Colonic mucosa (tissue), 4 donors: Measurements from ENCODE around the gene MYORG. TPM values are rescaled to one million over a fixed set of nuclear protein-coding genes. Genes with fewer than 3 reads are reported as not detected.

Source experiments
- DNase-seq: peaks from one replicate; pipeline ENCODE4 v3.0.0-alpha.2; 2020
- H3K27ac ChIP-seq: fragments of 200-600 bp; one replicate; pipeline ENCODE4 v1.8.0; 2021
- H3K27me3 ChIP-seq: fragments of 200-600 bp; one replicate; pipeline ENCODE4 v1.8.0; 2021
- H3K36me3 ChIP-seq: fragments of 200-600 bp; one replicate; pipeline ENCODE4 v1.8.0; 2021
- H3K4me1 ChIP-seq: fragments of 200-600 bp; one replicate; pipeline ENCODE4 v1.8.0; 2021; ENCODE audit warnings: mild to moderate bottlenecking
- H3K4me3 ChIP-seq: fragments of 200-600 bp; one replicate; pipeline ENCODE4 v1.8.0; 2021
- H3K9ac ChIP-seq, 2 donors: one replicate each; pipeline ENCODE4 v1.7.0; 2013; ENCODE audit warnings: control low read depth in 2 of 2, low read depth in 2 of 2, low read length in 2 of 2
- H3K9me3 ChIP-seq: fragments of 200-600 bp; one replicate; pipeline ENCODE4 v1.8.0; 2021
- intact Hi-C: fragments of 100-400 bp; cut with DNase I; formaldehyde crosslinking; loops from one replicate; pipeline ENCODE4 v1.14.1; 2022
- total RNA-seq, 2 donors: library from RNA; stranded (reverse); fragmentation: NEBNext Ultra II Directional in 1 of 2; extraction: Animal tissue kit (Norgen Biotek cat#: 25700) in 1 of 2; gene quantifications; one replicate each; pipeline ENCODE4 v1.2.1, GENCODE V29; 2021
- TF ChIP-seq, protein P1 (sequence below): fragments of 200-600 bp; IDR thresholded peaks from one replicate; pipeline ENCODE4 v1.8.0; 2022; ENCODE audit warnings: antibody characterized with exemption, mild to moderate bottlenecking
- donor health status: healthy.
- donor health status: DM: no; HTN: no; CAD: no.
- donor health status: DM: no; HTN: no; CAD: no.

The MYORG gene
- total RNA-seq, 2 donors from 2014 or later: 57.0 to 68.6 TPM

DNA sequence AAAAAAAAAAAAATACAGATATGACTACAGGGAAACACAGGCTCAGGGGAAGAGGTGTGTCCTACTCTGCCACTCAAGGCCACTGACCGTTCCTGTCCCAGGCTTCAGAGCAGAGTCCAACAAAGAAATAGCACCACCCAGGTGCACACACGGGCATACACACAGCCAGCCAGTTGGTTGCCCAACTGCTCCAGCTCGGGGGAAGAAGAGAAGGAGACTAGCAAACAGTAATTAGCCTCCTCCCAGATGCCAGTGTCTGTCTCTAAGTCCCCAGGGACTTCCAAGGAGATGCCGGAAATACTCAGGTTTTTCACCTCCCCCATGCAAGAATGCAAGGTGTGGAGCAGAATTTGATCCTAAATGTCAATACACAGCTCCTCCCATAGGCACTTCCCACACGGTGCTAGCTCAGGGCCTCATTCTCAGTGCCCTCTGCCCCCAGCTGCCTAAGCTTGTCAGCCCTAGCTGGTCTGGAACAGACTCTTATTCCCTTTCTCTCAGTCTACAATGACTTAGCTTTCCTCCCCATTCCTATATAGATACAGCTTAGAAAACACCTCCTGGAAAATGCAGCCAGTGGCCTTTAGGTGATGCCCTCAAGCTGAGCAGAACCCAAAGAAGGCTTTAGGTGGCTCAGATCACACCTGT is 1.7 kb downstream of the MYORG start:
- Histone ChIP-seq H3K36me3 (no peaks in the 10 kb centered on the region), H3K27me3 (no peaks in the 10 kb centered on the region), H3K4me1 (peaks cover 2% of the 10 kb centered on the region), H3K9me3 (no peaks in the 10 kb centered on the region), H3K9ac (peak overlapping the region; percentile 75 to 97), H3K4me3 (peak overlapping the region; percentile 63), H3K27ac (peak overlapping the region; percentile 94)
- TF ChIP-seq, protein P1, sequence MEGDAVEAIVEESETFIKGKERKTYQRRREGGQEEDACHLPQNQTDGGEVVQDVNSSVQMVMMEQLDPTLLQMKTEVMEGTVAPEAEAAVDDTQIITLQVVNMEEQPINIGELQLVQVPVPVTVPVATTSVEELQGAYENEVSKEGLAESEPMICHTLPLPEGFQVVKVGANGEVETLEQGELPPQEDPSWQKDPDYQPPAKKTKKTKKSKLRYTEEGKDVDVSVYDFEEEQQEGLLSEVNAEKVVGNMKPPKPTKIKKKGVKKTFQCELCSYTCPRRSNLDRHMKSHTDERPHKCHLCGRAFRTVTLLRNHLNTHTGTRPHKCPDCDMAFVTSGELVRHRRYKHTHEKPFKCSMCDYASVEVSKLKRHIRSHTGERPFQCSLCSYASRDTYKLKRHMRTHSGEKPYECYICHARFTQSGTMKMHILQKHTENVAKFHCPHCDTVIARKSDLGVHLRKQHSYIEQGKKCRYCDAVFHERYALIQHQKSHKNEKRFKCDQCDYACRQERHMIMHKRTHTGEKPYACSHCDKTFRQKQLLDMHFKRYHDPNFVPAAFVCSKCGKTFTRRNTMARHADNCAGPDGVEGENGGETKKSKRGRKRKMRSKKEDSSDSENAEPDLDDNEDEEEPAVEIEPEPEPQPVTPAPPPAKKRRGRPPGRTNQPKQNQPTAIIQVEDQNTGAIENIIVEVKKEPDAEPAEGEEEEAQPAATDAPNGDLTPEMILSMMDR: no peak
- DNase-seq: peak; percentile 87
- intact Hi-C loops: loop anchor here (5.0 kb wide), 1 partner anchor 118 kb away; no protein-coding TSS in a partner anchor

DNA sequence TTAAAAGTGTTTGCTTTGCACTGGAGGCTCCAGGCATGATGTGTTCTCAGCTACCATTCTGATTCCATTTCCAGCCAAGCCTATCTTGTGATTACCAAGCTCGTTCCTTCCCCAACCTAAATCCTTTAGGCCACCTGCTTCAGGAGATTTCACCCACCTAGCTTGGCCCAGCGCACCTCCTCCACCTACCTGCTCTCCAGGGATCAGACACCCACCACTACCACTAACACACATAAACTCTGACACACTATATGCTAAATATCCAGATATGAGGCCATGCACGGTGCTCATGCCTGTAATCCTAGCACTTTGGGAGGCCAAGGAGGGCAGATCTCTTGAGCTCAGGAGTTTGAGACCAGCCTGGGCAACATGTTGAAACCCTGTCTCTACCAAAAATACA is 2.4 kb downstream of the MYORG start:
- Histone ChIP-seq H3K4me3 (no peak overlapping the region), H3K36me3 (no peaks in the 10 kb centered on the region), H3K4me1 (no peaks in the 10 kb centered on the region), H3K27ac (peak overlapping the region; percentile 94), H3K9me3 (no peaks in the 10 kb centered on the region), H3K27me3 (no peaks in the 10 kb centered on the region), H3K9ac (no peak overlapping the region)
- DNase-seq: no peak
- TF ChIP-seq, protein P1: no peak
- intact Hi-C loops: no loop called here

DNA sequence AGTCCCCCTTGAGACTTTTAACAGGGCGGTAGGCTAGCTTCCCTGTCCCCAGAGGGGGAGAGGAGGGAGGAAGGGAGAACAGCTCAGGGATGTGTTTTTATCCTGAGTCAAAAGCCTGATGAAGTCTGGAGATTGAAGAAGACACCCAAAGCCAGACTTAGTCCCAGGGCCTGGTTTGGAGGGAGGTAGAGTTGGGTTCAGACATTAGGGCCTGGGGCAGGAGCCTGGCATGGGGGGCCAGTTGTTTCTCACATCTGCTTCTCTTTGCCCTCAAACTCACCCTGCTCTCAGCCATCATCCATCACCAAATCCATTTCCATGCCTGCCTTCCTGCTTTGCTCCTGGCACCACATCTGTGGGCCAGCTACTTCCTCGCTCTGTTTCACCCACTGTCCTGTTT is 2.9 kb downstream of the MYORG start:
- H3K9ac ChIP-seq: no peak overlapping the region
- H3K27me3 ChIP-seq: no peaks in the 10 kb centered on the region
- no peak overlapping the region for H3K4me3 ChIP-seq
- intact Hi-C loops: no loop called here
- TF ChIP-seq, protein P1: no peak
- no peak overlapping the region for H3K27ac ChIP-seq
- no peaks in the 10 kb centered on the region for H3K36me3 ChIP-seq
- H3K4me1 ChIP-seq: no peaks in the 10 kb centered on the region
- DNase-seq: no peak
- no peaks in the 10 kb centered on the region for H3K9me3 ChIP-seq

DNA sequence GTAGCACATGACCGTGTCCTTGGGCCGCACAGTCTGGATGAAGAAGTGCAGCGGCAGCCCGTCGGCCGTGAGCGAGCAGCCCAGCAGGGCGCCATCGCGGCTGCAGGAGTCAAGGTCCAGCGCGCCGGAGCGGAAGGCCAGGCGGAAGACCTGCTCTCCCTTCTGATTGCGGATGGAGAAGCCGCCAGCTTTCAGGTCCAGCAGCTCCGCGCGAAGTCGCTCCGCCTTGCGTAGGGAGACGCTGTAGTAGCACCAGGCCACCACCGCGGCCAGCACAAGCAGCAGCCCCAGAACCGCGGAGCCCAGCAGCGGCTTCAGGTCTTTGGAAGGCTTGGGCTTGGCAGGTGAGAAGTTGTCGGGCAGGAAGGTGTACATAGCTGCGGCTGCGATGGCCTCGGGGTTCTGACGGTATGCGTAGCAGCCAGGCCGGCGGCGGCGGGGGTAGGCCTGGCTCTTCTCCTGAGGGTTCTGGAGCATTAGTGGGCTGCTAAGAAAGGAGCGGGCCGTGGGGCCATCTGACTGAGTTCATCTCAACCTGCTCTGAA is 4.2 kb downstream of the MYORG start:
- H3K9me3 ChIP-seq: no peaks in the 10 kb centered on the region
- intact Hi-C loops: no loop called here
- no peak overlapping the region for H3K4me3 ChIP-seq
- no peak overlapping the region for H3K9ac ChIP-seq
- no peaks in the 10 kb centered on the region for H3K36me3 ChIP-seq
- DNase-seq: no peak
- no peaks in the 10 kb centered on the region for H3K27me3 ChIP-seq
- H3K27ac ChIP-seq: no peak overlapping the region
- TF ChIP-seq, protein P1: no peak
- H3K4me1 ChIP-seq: no peaks in the 10 kb centered on the region

DNA sequence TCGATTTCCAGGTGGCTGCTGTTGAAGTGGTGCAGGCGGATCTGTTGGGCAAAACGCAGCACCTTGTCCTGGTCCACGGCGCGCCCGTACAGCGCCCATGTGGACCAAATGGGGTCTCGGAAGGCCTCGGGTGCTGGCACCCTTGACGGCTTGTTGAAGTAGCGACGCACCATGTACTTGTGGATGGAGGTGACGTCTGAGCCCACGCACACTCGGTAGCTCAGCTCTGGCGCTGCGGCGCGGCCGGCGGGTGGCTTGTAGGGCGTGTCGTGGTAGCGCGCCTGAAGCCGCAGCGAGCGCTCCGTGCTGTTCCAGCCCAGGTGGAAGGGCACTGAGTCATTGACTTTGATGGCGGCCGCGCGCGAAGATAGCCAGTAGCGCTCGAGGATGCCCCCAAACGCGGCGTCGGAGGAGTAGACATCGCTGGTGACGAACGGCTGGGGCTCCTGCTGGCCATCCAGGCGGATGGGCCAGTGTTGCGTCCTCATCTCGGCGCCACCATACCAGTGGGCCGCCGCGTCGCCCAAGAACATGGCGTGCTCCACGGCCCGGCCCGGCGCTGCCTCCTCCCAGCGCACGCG is 4.7 kb downstream of the MYORG start:
- Histone ChIP-seq H3K4me1 (no peaks in the 10 kb centered on the region), H3K27me3 (no peaks in the 10 kb centered on the region), H3K4me3 (no peak overlapping the region), H3K9me3 (no peaks in the 10 kb centered on the region), H3K9ac (no peak overlapping the region), H3K36me3 (no peaks in the 10 kb centered on the region), H3K27ac (no peak overlapping the region)
- no peak for DNase-seq
- TF ChIP-seq, protein P1: no peak
- intact Hi-C loops: no loop called here
